KBM-7 (cell line): ENCODE data around the gene SLC35F3.
"Not testable (repeated sequence)": the region's sequence is repeated elsewhere in the genome, so short reads cannot be mapped to it uniquely, and the experiment has no call there.

Experiments
- DNase-seq: peaks from one replicate; pipeline ENCODE4 v3.0.0-alpha.2; 2015
- in situ Hi-C: fragments of 300-500 bp; cut with MboI; formaldehyde crosslinking; loops from 2 replicates; pipeline ENCODE4 v1.14.3; 2020; ENCODE audit warnings: low sequenced_read_pairs, low pct_unique_long_range_greater_than_20kb, mixed read lengths

The SLC35F3 gene

GRCh38 chr1:234348964-234349363 lies 444.5 kb downstream of the SLC35F3 start:
- DNase-seq = no peak
- in situ Hi-C loops = no loop called here

DNA sequence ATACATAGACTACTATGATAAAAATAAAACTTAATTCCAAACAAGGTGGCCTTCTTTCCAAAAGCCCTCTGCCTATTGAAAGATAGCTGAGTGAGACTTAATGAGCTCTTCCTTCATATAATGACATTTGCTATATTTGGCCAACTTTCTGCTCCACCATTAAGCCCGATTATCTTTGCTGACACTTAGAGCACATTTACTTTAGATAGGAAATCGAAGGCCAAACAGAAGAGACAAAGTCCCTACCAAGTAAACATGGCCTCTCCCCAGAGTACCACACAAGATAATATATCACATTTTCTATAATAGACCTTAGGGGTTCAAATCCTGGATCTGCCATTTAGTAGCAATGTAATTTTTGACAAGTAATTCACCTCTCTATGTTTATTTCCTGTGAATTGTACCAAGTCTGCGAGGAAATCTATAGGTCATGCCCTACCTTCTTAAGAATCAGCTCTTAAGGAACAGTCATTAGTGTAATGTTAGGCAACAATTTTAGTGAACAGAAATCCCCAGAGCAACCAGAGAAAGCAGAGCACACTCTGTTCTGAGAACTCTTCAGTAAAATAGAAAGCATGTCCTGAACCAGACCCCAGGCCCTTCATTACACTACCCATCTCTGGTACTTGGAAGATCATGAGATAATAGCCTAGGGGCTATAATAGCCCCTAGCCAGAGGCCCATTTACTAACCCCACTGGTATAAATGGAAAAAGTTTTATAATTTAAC lies 451.5 kb downstream of the SLC35F3 start:
- no peak for DNase-seq
- in situ Hi-C loops = no loop called here

- DNase-seq, in situ Hi-C loops: not testable (repeated sequence)
These were observed 452.3 kb downstream of the SLC35F3 start for GRCh38 chr1:234356615-234357269.

- in situ Hi-C loops = no loop called here
- no peak for DNase-seq
These were observed 453.4 kb downstream of the SLC35F3 start for GRCh38 chr1:234357831-234358230.

DNA sequence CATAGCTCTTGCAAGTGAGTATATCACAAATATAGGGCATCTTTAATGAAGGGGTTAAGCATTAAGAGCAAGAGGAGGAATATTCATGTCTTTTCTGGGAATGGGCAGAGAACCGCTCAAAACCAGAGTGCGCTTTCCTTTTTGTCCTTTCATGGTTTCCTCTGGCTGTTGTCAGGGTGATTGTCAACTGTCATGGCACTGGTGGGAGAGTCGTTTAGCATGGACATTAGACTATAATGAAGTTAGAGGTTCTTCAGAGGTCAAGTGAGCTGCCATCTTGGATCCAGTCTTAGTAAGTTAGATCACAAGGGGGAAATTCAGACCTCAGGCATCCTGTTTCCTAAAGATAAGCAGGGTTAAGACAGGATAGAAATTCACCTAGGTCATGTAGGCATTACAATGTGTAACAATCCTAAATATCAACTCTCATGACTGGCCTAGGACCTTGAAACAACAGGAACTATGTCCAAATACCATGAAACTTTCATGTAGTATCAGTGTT lies 456.7 kb downstream of the SLC35F3 start:
- DNase-seq = no peak

GRCh38 chr1:234362558-234362957 lies 458.1 kb downstream of the SLC35F3 start:
- in situ Hi-C loops = no loop called here
- no peak for DNase-seq

More for the DNA sequence above, 456.7 kb downstream of the SLC35F3 start:
- in situ Hi-C loops = no loop called here

- DNase-seq = no peak
- in situ Hi-C loops = no loop called here
These were observed 464.0 kb downstream of the SLC35F3 start for GRCh38 chr1:234368320-234369032.

DNA sequence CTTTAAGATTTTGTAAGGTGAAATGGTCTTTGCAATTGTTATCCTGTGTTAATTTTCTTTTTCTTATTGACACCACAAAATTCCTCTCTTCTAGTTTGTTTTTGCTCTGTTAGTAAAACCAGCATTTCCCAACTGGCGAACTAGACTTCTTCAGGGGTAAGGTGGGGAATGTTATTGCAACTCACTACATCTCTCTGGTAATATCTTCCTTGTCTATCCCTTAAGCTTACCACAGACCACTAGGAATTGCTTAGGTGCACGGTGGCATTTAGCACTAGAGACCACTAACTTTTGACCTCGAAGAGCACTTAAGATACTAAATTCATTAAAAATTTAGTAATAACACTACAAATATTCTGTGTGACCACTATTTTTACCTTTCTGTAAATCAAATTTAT lies 464.6 kb downstream of the SLC35F3 start:
- in situ Hi-C loops = no loop called here
- DNase-seq = no peak

- in situ Hi-C loops = no loop called here
- DNase-seq = no peak
These were observed 465.3 kb downstream of the SLC35F3 start for GRCh38 chr1:234369784-234370183.

DNA sequence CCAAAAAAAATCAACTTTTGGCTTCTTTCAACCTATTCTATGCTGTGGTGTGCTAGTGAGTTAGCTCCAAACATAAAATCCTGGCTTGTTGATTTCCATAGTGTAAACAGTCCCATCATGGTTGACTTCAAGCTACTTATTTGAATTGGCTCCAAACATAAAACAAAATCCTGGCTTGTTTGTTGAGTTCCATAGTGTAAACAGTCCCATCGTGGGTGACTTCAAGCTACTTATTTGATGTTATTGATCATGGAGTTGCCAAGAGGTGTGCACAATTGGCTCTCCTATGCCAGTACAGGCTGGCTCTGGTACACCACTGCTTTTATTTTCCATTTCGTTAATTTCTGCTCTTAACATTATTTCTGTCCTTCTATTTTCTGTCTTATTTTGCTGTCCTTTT lies 466.9 kb downstream of the SLC35F3 start:
- DNase-seq = no peak
- in situ Hi-C loops = no loop called here

- in situ Hi-C loops = no loop called here
- no peak for DNase-seq
These were observed 467.7 kb downstream of the SLC35F3 start for GRCh38 chr1:234372011-234372757.

- in situ Hi-C loops = no loop called here
- DNase-seq = peak; percentile 98
These were observed 468.8 kb downstream of the SLC35F3 start, which contains the start of gene COA6 for GRCh38 chr1:234373064-234373958. Gene COA6 (plus strand): TSS chr1:234373456. CDS start chr1:234373467, 11 bp downstream.

DNA sequence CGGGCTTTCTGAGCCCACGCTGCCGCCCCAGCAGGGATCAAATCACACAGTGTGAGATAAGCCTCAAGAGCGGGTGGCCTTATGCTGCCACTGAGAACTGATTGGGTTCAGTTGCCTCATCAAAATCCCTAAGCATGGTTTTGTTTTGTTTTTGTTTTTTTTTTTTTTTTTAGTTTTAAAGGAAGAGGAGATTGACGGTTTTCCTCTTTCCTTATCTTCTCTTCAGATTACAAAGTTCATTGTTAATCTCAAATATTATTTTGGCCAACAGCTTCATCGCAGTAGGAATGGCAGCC lies 469.4 kb downstream of the SLC35F3 start:
- in situ Hi-C loops = no loop called here

More for the DNA sequence above, 469.4 kb downstream of the SLC35F3 start:
- no peak for DNase-seq
